Fibroblast of lung (primary cell): ENCODE measurements around the gene CTSZ. TPM values are rescaled to one million over a fixed set of nuclear protein-coding genes. Genes with fewer than 3 reads are reported as not detected.

Source experiments
- DNase-seq, 2 donors: peaks; one replicate each; pipeline versions ENCODE4 v3.0.0 to v3.0.0-alpha.2; 2010; ENCODE audit warnings: low read depth in 2 of 2
- H2AFZ ChIP-seq: 2 replicates; pipeline ENCODE4 v1.5.1; 2012; ENCODE audit warnings: low read length, control low read depth, inconsistent platforms
- H3K27ac ChIP-seq: 2 replicates; pipeline ENCODE4 v1.5.1; 2011; ENCODE audit warnings: low read length, control low read depth; ENCODE audit not compliant: insufficient read depth
- H3K27me3 ChIP-seq: 2 replicates; pipeline ENCODE4 v1.5.1; 2011; ENCODE audit warnings: mild to moderate bottlenecking, low read length; ENCODE audit not compliant: control insufficient read depth, insufficient read depth
- H3K36me3 ChIP-seq: 2 replicates; pipeline ENCODE4 v1.5.1; 2011; ENCODE audit warnings: low read length; ENCODE audit not compliant: control insufficient read depth, insufficient read depth
- H3K4me1 ChIP-seq: 2 replicates; pipeline ENCODE4 v1.5.1; 2011; ENCODE audit warnings: low read length; ENCODE audit not compliant: control insufficient read depth, insufficient read depth; ENCODE audit errors: extremely low read depth
- H3K4me2 ChIP-seq: 2 replicates; pipeline ENCODE4 v1.5.1; 2011; ENCODE audit warnings: low read length, control low read depth; ENCODE audit not compliant: insufficient read depth; ENCODE audit errors: extremely low read depth
- H3K4me3 ChIP-seq, 4 experiments: fragments of 200-600 bp in 1 of 4; sonication (generic) in 1 of 4; replicated peaks in 1 of 4; 2 replicates each; pipeline ENCODE4 v1.5.1; 2011 to 2016; ENCODE audit warnings: low read length in 4 of 4, low read depth in 3 of 4, mild to moderate bottlenecking in 3 of 4, control low read depth in 2 of 4, inconsistent platforms in 1 of 4, mixed read lengths in 1 of 4; ENCODE audit not compliant: insufficient read depth in 1 of 4; ENCODE audit errors: control extremely low read depth in 1 of 4
- H3K79me2 ChIP-seq: 2 replicates; pipeline ENCODE4 v1.5.1; 2012; ENCODE audit warnings: mild to moderate bottlenecking, low read length, inconsistent platforms; ENCODE audit not compliant: control insufficient read depth, insufficient read depth
- H3K9ac ChIP-seq: 2 replicates; pipeline ENCODE4 v1.5.1; 2011; ENCODE audit warnings: mild to moderate bottlenecking, low read length, control low read depth; ENCODE audit not compliant: insufficient read depth
- H3K9me3 ChIP-seq: 2 replicates; pipeline ENCODE4 v1.5.1; 2012; ENCODE audit warnings: low read depth, low read length; ENCODE audit not compliant: control insufficient read depth, insufficient read depth
- H4K20me1 ChIP-seq: 2 replicates; pipeline ENCODE4 v1.5.1; 2011; ENCODE audit warnings: low read length; ENCODE audit not compliant: control insufficient read depth, insufficient read depth; ENCODE audit errors: extremely low read depth
- EZH2 ChIP-seq: IDR thresholded peaks from 2 replicates; pipeline ENCODE4 v1.5.1; 2012; ENCODE audit warnings: low read length, control low read depth, mild to moderate bottlenecking; ENCODE audit errors: missing control alignments
- polyA plus RNA-seq, 2 donors: library from polyadenylated mRNA; depleted of rRNA in 1 of 2; stranded (reverse) in 1 of 2; unstranded in 1 of 2; fragments of >200 nt; gene quantifications; 2 replicates each; pipeline ENCODE4 v1.2.1, GENCODE V29; 2011 to 2012; ENCODE audit warnings: missing spikeins in 1 of 2
- total RNA-seq: library from RNA; depleted of rRNA; stranded (reverse); fragments of >200 nt; gene quantifications from 2 replicates; pipeline ENCODE4 v1.2.1, GENCODE V29; 2014
- TF ChIP-seq, protein P1 (sequence below), 2 donors: IDR thresholded peaks in 1 of 2; conservative IDR thresholded peaks in 1 of 2; 1 replicate in 1 of 2; 2 replicates in 1 of 2; pipeline ENCODE4 v1.5.1; 2011 to 2012; ENCODE audit warnings: low read length in 2 of 2, control low read depth in 1 of 2, inconsistent platforms in 1 of 2, low read depth in 1 of 2, mild to moderate bottlenecking in 1 of 2

Gene CTSZ
- total and polyA plus RNA-seq, 2 donors (not counting 1 experiment from before 2014, with no cell fraction given) = 201 to 250 TPM

DNA sequence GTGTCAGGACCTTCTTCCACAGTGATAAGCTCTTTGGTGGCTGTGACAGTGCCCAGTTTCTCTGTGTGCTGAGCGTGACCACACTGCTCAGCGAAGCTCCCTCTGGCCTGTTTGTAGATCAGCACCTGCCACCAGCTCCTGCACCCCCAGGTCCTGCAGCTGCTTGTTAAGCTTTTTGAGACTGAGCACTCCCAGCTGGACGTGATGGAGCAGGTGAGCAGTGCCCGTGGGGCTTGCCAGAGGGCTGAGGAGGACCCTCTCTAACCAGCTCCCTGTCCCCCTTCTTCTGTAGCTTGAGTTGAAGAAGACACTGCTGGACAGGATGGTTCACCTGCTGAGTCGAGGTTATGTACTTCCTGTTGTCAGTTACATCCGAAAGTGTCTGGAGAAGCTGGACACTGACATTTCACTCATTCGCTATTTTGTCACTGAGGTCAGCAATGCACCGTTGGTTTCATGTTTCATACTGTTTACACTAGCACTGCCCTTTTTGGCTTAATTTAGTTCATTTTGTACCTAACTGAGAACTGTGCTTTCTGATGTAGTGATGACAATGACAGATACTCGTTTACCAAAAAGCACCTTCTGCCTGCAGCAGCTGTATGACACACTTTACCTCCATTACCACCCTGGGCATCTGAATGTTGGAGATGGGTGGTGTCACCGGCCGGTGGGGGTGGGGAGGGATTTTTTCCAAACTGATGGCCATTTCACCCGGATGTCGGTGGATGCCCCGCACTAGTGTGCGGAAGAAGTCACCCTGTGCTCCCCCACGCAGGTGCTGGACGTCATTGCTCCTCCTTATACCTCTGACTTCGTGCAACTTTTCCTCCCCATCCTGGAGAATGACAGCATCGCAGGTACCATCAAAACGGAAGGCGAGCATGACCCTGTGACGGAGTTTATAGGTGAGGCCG, 13.5 kb downstream of the CTSZ start:
- Histone ChIP-seq H3K9ac (no peak overlapping the region), H3K4me2 (no peak overlapping the region), H3K27me3 (no peaks in the 10 kb centered on the region), H2AFZ (no peak overlapping the region), H3K4me3 (no peak overlapping the region), H3K36me3 (peaks cover 31% of the 10 kb centered on the region), H3K9me3 (no peaks in the 10 kb centered on the region), H4K20me1 (no peaks in the 10 kb centered on the region), H3K27ac (no peak overlapping the region), H3K79me2 (no peaks in the 10 kb centered on the region), H3K4me1 (peaks cover 2% of the 10 kb centered on the region)
- TF ChIP-seq, protein P1, sequence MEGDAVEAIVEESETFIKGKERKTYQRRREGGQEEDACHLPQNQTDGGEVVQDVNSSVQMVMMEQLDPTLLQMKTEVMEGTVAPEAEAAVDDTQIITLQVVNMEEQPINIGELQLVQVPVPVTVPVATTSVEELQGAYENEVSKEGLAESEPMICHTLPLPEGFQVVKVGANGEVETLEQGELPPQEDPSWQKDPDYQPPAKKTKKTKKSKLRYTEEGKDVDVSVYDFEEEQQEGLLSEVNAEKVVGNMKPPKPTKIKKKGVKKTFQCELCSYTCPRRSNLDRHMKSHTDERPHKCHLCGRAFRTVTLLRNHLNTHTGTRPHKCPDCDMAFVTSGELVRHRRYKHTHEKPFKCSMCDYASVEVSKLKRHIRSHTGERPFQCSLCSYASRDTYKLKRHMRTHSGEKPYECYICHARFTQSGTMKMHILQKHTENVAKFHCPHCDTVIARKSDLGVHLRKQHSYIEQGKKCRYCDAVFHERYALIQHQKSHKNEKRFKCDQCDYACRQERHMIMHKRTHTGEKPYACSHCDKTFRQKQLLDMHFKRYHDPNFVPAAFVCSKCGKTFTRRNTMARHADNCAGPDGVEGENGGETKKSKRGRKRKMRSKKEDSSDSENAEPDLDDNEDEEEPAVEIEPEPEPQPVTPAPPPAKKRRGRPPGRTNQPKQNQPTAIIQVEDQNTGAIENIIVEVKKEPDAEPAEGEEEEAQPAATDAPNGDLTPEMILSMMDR (conservative IDR thresholded peaks at IDR 0.05 in 1 of 2, IDR thresholded peaks at IDR 0.05 in 1 of 2; ENCODE audit: low read depth in 1 of 2, low read length in 2 of 2) = no peak
- no peak for TF ChIP-seq EZH2
- DNase-seq = no peak

DNA sequence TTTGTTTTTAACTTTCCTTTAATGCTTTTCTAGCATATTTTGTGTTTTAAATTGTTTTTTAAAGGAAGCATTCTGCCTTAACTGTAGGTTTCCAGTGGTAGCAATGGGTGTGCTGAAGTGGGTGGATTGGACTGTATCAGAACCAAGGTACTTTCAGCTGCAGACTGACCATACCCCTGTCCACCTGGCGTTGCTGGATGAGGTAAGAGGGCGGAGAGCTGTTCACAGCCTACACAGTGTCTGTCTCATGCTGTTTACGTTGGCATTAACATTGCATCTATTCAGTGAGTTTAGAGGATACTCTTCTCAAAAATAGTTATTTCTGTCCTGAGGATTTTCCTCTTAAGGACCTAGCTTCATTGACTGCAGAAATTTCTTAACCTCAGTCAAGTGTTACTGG, 14.1 kb downstream of the CTSZ start:
- no peak overlapping the region for H3K27ac ChIP-seq
- no peaks in the 10 kb centered on the region for H3K79me2 ChIP-seq
- H3K4me2 ChIP-seq = no peak overlapping the region
- H3K9me3 ChIP-seq = no peaks in the 10 kb centered on the region
- peaks cover 31% of the 10 kb centered on the region for H3K36me3 ChIP-seq
- no peak overlapping the region for H3K4me3 ChIP-seq
- H3K27me3 ChIP-seq = no peaks in the 10 kb centered on the region
- H2AFZ ChIP-seq = no peak overlapping the region
- TF ChIP-seq EZH2 = no peak
- TF ChIP-seq, protein P1 (conservative IDR thresholded peaks at IDR 0.05 in 1 of 2, IDR thresholded peaks at IDR 0.05 in 1 of 2; ENCODE audit: low read depth in 1 of 2, low read length in 2 of 2) = no peak
- no peaks in the 10 kb centered on the region for H4K20me1 ChIP-seq
- no peak for DNase-seq
- peaks cover 2% of the 10 kb centered on the region for H3K4me1 ChIP-seq
- H3K9ac ChIP-seq = no peak overlapping the region

- peaks cover 2% of the 10 kb centered on the region for H3K4me1 ChIP-seq
- TF ChIP-seq, protein P1 (conservative IDR thresholded peaks at IDR 0.05 in 1 of 2, IDR thresholded peaks at IDR 0.05 in 1 of 2; ENCODE audit: low read depth in 1 of 2, low read length in 2 of 2) = no peak
- no peak for TF ChIP-seq EZH2
- no peak overlapping the region for H3K4me2 ChIP-seq
- no peaks in the 10 kb centered on the region for H3K9me3 ChIP-seq
- H3K9ac ChIP-seq = no peak overlapping the region
- H3K27me3 ChIP-seq = no peaks in the 10 kb centered on the region
- no peaks in the 10 kb centered on the region for H4K20me1 ChIP-seq
- H3K4me3 ChIP-seq = no peak overlapping the region
- no peak overlapping the region for H2AFZ ChIP-seq
- DNase-seq = no peak
- no peak overlapping the region for H3K27ac ChIP-seq
- peaks cover 30% of the 10 kb centered on the region for H3K36me3 ChIP-seq
- H3K79me2 ChIP-seq = no peaks in the 10 kb centered on the region
Observed at GRCh38 chr20:58991715-58992114, 15.3 kb downstream of the CTSZ start.
